GM21423 (cell line): ENCODE data around the gene THAP2.
A peak's percentile ranks its signal among the peaks of the same experiment; 100 is the strongest.

Experiments
- ATAC-seq: cut with Tn5 transposase; IDR thresholded peaks from one replicate; pipeline ENCODE4 v1.9.1; 2021; ENCODE audit warnings: mild to moderate bottlenecking, moderate library complexity; ENCODE audit not compliant: unreplicated experiment

Gene THAP2

DNA sequence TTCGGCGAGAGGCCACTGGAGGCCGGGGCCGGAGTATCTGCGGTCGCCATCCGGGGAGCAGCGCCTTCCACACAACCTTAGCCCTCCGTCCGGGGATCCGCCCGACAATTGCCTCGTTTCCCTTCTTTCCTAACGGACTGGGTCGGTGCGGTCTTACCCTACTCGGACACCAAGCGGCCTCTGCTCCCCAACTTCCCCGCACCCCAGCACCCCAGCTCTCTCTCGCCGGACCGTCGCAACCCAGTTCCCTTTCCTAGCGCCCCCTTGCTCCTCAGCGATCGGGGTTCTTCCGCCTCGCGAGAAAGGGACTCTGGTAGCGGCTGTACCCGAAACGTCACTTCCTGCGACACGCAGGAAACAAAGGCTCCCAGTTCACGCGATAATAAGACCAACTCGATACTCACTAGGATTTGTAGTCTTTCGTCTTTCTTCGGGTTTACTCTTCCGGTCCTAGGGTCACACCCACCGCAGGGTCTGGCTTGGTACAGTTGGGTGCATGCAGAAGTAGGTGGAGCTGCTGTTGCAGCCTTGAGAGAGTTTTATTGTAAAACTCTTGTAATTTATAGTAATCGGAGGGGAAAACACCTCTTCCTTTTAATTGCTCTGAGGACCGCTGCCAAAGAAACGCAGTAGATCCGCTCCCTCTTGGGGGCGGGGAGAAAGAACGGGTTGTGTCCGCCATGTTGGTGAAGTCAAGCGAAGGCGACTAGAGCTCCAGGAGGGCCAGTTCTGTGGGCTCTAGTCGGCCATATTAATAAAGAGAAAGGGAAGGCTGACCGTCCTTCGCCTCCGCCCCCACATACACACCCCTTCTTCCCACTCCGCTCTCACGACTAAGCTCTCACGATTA is at the start of gene THAP2, which contains the start of gene ZFC3H1:
Gene THAP2 (plus strand): TSS at position 741 of the 850 bp plus-strand sequence. CDS start 209 bp downstream, outside the sequence.
Gene ZFC3H1 (minus strand): TSS at position 288 of the 850 bp plus-strand sequence. CDS start 238 bp downstream, at position 50.
- ATAC-seq: peak; percentile 90

DNA sequence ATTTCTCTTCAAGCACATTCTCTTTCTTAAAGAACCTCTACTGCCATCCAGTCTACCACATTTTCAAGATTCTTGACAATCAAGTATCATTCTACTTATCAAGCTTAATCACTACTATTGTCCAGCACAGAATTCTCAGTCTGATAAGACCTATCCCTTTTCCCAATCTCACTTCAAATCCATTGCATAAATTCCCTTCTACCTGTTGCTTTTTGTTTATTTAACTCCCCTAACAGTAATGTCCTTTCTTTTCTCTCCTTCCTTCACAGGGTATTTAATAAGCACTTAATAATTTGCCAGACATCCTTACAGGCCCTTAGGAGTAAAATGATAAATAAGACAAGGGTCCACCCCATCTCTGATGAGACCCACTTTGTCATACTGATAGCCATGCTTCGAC is 42.2 kb upstream of the THAP2 start:
- no peak for ATAC-seq

DNA sequence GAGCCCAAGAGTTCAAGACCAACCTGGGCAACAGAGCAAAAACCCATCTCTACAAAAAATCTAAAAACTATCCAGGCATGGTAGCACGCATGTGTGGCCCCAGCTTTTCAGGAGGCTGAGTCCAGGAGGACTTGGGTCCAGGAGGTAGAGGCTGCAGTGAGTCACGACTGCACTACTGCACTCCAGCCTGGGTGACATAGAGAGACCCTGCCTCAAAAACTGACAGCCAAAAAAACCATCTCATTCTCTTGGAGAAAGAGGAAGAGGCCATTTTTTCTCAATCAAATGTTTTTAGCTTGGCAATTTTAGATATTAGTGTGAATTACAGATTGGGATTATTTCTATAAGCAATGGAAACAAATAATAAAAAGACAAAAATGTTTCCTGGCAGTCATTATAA is 38.6 kb upstream of the THAP2 start:
- ATAC-seq: no peak

DNA sequence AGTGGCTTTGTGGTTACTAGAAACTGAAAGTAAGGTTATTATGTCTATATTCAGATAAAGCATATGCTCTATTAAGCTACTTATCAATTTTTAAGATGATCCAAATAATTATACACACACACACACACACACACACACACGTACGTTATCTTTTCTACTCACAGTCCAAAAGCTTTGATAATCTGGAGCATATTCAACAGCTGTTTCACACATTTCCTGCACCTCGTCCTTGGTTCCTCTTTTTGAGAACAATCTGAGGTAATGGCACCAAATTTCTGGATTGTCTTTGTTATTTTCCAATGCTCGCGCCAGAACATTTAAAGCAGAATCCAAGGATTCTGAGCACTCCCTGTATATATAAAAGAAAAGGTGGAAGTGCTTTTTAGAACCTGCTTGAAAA is 38.0 kb upstream of the THAP2 start:
- peak; percentile 62 for ATAC-seq

DNA sequence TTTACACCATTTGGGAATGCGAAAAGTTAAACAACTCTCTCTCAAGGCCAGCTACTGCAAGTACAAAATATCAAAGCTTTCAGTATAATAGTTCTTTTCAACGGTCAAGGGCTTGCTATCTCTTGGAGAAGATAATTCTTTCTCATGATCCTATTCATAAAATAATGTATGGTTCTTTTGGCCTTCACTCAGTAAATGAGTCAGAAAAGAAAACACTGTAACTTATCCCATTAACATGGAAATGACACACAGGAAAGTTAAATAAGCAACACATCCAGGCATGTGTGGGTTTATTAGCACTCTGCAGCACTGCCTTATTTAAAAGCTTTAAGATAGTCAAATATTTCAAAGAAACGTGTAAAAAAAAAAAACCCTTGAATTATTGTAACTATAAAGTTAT is 37.3 kb upstream of the THAP2 start:
- no peak for ATAC-seq

DNA sequence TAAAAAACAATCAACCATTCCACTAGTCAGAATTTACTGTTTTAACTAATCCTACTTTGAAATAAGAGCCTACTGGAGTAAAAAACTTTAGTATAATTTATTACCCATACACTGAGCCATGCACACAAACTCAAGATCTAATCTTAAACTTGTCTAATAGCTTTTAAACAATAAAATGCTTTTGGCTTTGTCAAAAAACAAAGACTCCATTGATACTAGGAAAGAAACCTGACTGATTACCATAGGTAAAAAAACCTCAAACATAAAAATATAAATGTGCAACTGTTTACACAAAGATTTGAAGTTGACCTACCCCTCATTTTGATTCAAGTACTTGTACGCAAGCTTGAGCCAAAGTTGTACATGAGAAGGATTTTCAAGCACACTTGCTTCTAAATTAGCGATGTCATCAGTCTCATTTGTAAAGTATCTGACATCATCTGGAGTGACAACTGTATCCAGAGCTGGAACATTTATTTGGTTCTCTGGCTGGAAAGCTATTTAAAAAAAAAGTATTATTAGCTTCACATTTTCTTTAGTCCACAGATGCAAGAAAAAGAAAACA is 36.6 kb upstream of the THAP2 start:
- no peak for ATAC-seq

DNA sequence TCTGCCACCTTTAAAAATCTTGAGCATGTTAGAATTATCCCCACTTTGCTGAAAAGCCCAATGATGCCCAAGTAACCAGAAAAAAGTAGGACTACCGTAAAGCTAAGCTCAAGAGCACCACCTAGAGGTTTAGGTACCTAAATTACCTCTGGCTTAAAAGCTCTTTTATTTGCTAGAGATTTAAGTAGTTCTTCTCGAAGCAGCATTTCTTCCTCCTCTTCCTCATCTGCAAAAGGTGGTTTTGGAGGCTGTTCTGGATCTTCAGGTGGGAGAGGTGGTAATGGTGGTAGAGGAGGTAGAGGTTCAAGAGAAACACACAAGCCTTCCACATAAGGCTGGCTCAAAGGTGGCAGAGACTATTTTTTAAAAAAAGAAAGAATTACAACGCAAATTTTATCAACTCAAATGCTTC is 27.4 kb upstream of the THAP2 start:
- no peak for ATAC-seq

DNA sequence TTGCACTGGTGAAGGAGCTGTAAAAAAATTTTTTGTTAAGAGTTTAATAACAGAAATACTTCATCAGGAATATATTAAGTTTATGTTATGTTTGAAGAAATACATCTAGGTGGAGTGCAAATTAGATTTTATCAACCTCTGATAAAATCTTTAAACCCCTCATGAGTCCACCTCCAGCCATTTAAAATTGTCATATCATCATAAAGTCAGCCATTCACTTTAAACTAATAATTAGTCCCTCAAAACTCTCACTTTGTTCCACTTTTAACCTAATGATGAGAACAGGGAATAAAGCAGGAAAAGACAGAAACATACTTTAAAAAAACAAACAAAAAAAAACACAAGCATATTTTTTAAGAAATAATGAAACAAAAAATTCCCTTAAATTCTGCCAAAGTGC is 25.6 kb upstream of the THAP2 start:
- ATAC-seq: no peak

DNA sequence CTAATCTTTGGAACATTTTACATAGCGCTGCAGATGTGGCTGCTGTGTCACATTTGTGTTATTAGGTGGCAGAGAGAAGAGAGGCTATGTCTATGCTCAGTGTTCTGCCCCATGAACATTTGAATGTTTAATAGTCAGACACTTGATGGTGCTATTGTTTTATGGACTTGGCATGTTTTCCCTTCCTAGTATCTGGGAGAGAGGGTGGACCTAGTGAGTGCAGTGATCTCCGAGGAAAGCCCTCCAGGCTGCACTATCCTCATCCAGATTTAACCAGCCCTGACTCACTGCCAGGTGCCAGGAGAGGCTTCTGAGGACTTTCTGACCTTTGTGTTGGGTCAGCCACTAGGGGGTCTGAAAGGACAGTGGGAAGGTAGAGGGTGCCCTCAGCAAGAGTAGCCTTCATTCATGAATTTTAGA is 24.8 kb upstream of the THAP2 start:
- no peak for ATAC-seq

DNA sequence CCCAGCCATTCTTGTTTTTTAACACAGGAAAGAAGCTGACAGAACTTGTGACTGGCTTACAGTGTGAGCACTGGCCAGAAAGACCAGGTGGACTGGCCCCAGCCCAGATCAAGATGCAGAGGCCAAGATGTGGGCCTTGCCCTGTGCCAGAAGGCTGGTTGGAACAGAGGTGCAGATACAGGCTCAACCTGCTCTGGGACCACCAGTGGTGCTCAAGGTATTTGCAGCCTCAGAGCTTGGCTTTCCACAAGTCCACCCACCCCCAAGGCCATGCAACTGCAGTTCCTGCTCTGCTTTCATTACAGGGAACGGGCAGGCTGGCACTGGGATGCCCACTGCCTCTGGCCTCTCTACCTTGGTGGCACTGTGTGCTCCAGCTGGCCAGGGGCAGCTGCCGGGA is 23.8 kb upstream of the THAP2 start:
- ATAC-seq: no peak

DNA sequence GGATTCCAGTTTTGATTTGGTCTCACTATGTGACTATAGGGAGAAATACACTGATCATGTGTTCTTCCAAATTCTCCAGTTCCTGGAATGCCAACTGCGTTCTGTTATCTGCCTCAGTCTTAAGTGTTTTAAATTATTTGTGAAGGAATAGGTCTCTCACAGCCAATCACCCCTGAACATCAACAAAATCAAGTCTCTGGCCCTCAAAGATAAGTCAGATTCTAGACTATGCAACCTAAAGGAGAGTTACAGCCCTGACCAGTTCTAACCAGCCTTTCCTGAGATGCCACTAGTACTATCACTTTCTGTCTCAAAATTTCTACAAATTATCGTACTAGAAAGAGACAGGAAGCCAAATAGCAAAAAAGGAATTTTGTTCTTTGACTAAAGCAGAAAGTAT is 22.7 kb upstream of the THAP2 start:
- ATAC-seq: no peak

DNA sequence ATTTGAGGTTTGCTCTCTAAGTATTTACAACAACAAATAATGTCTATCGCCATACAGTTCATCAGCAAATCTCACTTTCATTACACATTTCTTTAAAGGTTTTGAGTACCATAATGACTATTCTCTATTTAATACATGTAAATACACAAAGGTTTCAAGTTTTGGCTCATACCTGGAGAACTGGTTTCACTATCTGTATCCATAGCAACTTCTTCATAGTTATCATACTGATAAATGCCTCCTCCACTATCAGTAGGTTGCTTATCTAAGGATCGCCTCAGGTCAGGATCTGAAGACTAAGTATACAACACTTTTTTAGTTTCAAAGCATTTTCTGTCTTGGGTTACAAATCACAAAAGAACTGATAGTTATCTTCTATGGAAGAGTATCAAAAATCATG is 21.8 kb upstream of the THAP2 start:
- no peak for ATAC-seq

DNA sequence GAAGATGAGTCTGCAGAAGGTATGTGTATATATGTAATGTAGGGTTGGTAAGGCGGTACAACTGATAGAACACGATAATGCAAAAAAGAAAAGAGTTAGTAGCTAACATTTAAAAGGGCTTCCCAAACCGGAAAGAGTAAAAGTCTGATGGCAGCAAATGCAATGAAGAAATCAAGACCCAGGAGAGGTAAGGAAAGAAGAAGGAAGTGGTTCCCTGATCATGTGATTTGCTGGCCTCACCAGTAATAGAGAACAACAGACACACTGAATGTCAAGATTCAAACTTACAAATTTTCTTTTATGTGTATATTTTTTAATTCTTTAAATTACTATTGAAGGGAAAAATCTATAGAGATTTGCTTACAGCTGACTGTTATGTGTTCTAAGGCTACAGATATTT is 18.8 kb upstream of the THAP2 start:
- ATAC-seq: no peak

DNA sequence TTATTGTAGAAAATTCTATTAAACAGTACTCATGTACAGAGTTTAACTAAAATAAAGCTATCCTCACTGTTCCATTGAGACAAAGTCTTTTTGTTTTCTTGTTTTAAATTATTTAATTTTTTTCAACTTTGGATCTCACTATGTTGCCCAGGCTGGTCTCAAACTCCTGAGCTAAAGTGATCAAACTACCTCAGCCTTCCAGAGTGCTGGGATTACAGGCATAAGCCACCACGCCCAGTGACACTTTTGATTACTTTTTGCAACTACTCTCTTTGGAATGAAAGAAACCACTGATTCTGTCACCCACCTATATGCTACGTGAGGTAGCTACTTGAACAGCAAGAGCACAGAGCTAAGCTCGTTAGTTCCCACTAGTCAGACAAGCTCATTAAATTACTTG is 17.6 kb upstream of the THAP2 start:
- ATAC-seq: no peak

DNA sequence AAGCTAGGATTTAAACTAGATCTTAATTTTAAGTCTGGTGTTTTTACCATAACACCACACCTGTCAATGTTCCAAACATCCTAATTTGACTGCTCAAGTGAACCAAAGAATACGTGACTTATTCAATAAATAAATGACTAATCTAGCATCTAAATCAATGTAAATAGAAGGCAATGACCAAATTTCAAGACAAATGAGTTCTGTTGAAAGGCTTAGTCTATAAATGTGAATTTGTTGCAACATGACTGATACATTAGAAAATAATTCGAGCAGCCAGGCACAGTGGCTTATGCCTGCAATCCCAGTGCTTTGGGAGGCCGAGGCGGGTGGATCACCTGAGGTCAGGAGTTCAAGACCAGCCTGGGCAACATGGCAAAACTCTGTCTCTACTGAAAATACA is 15.6 kb upstream of the THAP2 start:
- ATAC-seq: no peak

DNA sequence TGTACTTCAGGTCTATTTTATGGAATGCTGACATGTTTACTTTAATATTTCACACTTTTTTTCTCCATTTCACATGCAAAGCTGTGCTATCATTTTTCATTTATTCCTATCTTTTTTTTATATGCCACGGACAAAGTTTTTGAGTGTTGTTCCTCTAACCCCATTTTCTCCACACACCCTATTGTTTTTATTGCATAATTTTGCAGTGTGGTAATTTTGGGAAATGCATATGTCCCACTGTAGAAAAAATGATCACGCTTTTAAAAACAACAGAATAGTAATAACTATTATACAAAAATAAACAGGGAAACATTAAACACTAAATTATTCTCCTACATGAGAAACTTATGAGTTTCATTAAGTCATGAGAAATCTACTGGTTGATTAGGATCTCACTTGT is 14.7 kb upstream of the THAP2 start:
- no peak for ATAC-seq

DNA sequence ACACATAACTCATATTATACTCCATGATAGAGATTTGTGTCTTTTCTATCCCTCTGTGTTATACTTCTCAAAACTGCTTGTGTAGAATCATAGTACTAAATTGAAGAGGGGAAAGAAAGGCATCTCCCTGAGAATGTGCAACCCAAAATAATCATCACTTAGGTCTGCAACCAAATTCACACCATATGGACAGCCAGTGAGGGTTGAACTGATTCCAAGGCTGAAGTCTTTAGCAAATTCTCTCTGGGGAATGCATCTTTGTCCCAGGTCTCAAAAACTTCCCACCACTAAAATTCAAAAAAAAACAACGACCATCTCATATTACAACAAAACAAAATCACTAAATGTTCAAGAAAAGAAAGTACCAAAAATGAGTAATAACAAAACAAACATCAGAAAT is 11.4 kb upstream of the THAP2 start:
- no peak for ATAC-seq

DNA sequence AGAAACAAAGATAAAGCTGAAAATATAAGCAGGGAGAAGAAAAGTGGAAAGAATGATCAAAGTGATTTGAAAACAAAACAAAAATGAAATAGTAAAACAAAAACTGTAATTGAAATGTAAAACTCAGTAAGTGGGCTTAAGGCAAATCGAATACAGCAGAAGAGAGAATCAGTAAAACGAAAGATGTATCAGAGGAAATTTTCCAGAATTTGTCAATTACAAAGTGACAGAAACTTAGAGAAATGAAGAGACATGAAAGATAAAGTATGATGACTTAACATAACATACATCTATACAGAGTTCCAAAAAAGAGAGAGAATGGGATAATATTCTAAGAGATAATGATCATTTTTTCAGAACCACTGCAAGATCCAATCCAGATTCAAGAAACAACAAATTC is 11.0 kb upstream of the THAP2 start:
- ATAC-seq: no peak

DNA sequence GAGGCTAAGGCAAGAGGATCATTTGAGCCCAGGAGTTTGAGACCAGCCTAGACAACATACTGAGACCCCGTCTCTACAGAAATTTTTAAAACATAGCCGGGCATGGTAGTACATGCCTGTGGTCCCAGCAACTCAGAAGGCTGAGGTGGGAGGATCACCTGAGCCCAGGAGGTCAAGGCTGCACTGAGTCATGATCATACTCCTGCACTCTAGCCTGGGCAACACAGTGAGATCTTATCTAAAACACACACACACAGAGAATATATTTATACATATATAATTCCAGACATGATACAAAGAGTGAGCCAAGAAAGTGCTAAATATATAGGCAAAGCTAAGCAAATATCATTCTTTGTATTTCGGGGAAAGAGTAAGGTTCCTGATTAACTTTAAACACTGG is 9.9 kb upstream of the THAP2 start:
- ATAC-seq: no peak

DNA sequence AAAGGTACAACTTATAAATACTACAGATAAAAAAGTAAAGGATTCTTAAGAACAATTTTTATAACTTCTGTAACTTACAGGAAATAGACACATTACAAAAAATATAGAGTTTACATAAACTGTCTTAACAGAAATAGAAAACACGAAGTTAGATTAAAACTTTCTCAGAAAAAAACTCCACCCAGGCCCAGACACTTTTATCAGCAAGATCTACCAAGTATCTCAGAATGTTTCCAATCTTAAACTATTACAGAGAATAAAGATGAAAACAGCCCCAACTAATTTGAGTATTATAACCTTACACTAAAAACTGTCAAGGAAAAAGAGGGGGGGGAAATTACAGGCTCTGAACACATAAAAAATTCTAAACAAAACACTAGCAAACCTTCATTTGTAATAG is 8.6 kb upstream of the THAP2 start:
- ATAC-seq: no peak

DNA sequence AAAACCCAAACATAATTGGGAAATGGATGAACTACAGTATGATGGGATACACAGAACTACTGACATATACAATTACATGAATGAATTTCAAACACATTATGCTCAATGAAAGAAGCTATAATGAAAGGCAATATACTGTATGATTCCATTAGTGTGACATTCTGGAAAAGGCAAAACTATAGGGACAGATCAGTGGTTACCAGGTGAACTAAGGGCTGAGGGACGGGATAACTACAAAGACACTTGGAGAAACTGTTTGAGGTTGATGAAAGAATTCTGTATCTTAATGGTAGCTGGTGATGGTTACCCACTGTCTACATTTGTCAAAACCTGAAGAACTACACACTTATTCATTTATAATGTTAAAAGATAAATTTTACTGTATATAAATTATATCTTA is 8.2 kb upstream of the THAP2 start:
- no peak for ATAC-seq

DNA sequence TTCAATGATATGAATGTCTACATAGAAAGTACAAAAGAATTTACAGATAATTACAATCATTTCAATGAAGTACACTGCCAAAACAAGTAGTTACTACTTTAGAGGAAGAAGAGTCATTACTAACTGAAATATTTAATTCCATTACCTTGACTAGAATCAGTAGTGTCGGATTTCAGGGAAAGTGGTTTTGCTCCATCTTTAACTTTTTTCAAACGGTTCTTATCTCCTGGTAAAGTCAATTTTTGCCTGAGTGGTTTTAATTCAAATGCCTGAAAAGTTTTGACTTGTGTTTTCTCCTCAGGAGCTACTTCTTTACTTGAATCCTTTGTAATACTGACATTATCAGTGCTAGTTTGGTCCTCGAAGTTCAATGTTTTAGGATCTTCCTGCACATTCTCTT is 7.4 kb upstream of the THAP2 start:
- ATAC-seq: no peak
